CD4-positive, alpha-beta T cell treated with Interleukin-4 for 4 hours (primary cell): ENCODE data around the gene PPP4C.

Experiments used
- DNase-seq: peaks from one replicate; pipeline ENCODE4 v3.0.0-alpha.2; 2020

The PPP4C gene

GRCh38 chr16:30083216-30084055 lies 7.6 kb downstream of the PPP4C start:
- DNase-seq = no peak

GRCh38 chr16:30084096-30084815 lies 8.5 kb downstream of the PPP4C start:
- DNase-seq = no peak

- DNase-seq = no peak
These were observed 9.0 kb downstream of the PPP4C start for GRCh38 chr16:30084816-30085159.

- no peak for DNase-seq
These were observed 9.5 kb downstream of the PPP4C start for GRCh38 chr16:30085247-30085646.

DNA sequence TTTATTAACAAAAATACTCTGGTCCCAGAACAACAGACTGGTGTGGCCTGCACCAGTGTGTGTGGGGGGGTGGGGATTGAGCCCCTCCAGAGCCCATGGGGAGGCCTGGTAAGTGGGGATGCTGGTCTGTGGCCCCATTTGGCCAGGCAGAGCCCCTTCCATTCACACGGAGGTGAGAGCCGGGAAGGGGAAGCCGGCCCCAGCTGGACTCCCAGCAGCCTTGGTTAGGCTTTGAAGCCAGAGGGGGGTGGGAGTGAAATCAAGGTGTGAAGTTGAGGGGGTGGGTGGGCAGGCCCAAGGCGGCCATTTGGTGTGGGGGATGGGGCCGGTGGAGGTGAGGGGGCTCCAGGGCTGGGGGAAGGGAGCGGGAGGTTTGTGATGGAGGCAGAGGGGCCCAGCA lies 10.0 kb downstream of the PPP4C start:
- no peak for DNase-seq

DNA sequence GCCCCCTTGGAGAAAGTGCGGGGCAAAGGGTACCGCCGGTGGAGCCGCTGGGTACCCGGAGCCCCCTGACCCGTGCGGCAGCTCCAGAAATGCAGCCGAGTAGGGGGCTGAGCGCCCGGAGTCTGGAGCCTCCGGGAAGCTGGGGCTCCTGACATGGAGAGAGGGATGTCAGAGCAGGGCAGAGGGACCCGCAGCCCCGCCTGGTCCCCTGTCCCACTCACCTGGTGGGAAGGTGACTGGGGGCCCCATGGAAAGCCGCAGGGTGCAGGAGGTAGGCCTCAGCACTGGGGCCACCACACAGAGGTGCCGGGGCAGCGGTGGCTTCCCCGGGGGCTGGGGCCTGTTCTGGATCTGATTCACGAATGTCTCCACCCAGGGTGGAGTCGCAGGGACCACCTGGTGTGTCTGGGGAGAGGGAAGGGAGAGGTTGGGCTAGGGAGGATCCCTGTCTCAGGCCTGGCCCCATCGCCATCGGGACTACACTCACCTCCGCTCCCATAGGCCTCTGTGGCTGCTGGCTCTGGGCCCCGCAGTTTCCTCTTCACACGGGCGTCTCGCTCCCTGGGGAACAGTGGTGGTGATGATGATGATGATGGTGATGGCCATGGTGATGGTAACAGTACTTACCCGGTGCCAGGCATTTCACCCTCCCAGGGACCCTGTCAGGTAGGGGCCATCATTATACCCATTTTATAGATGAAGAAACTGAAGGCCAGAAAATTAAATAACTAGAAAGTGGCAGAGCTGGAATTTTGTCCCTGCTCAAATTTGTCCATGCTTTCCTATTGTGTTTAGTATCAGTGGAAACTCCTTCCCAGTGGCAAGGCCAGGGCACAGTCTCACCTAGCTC lies 10.7 kb downstream of the PPP4C start:
- DNase-seq = no peak

- DNase-seq = no peak
These were observed 11.5 kb downstream of the PPP4C start for GRCh38 chr16:30087181-30087898.

- no peak for DNase-seq
These were observed 12.5 kb downstream of the PPP4C start for GRCh38 chr16:30088237-30088831.

DNA sequence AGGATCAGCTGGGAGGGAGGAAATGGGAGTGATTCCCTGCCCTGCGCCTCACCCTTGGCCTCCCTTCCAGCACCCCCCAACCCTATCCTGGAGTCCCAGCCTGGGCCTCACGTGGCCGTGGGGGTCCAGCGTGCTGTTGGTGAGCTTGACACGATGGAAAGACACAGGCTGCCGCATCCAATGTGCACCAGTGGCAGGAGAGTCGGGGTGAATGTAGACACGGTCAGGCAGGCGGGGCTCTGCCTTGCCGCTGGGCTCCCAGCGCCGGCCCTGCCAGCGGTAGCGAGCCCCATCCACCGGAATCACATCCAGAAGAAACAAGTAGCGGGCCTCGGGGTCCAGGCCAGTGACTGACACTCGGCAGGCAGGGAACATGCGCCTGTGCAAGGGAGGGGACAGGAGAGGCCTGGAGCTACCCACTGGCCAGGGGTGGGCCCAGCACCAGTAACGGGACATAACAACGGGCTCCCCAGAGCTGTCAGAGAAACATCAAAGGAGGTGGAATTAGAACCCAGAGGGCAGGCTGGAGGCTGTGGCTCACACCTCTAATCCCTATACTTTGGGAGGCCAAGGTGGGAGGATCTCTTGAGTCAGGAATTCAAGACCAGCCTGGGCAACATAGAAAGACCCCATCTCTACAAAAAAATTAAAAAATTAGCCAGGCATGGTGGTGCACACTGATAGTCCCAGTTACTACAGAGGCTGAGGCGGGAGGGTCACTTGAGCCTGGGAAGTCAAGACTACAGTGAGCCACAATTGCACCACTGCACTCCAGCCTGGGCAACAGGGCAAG lies 13.2 kb downstream of the PPP4C start:
- no peak for DNase-seq

GRCh38 chr16:30090610-30091331 lies 15.0 kb downstream of the PPP4C start:
- no peak for DNase-seq

DNA sequence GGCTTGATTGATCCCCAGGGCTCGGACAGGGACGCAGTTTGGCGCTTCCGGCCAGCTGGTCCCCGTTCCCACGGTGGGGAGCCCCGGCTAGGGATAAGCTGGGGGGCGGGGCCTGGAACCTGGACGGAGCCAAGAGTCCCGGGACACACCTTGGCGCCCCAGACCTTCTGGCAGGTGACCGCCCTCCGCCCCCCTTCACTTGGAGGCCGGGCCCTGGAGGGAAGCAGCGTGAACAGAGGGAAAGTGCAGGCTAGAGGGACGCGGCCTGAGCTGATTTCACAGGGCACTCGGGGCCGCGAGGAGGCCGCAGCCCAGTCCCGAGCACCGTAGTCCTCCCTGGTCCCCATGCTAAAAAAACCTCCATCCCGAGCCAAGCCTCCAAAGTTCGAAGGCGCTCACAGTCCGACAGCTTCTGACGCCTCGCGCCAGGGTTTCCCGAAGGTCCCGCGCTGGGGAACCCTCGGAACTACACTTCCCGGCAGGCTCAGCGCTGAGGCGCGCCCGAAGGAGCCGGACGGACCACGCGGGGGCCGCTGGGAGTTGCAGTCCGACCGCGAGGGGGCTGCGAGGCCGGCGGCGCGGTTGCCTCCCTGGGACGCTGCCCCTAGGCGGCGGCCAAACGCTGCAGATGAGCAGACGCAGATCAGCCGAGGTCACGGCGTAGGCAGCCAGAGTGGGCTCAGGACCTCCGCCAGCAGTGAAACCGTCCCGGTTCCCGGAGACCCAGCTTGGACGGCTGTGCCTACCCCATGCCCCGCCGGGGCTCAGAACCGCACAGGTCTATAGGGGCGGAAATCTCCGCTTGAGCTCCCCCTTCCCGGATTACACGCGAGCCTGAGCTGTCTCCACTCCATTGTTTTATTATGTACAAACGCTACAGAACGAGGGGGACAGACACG lies 15.9 kb downstream of the PPP4C start, which contains the start of gene TBX6:
TSS of gene TBX6 (minus strand) at position 451 of the 899 bp plus-strand sequence. CDS start 731 bp downstream, outside the sequence.
- DNase-seq = peak; percentile 91

- peak; percentile 72 for DNase-seq
These were observed 16.7 kb downstream of the PPP4C start for GRCh38 chr16:30092373-30093010.

DNA sequence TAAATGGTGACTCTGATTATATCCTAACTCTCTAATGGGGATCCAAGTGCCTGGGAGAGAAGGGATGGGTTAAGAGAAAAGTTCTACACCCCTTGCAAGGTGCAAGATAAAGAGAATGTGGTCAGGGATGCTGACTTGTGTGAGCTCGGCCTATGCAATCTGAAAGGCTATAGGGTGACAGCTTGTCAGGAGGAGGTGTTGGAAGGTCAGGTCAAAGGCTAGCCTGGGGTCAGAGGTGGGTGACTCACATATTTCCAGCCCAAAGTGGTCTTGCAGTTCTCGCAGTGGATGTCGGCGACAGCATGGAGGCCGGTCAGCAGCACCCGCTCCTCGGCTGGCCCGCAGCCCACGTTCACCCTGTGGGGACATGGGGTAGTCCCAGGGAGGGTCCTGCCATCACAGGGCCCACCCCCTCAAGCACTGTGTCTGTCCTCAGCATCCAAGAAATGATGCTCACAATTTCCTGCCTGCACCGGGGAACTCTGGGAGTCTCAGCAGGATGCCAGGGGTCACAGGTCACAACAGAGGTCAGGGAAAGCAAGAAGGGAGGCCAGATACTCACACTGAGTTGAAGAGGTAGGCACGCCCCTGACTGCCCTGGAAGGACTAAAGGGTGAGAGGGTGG lies 18.9 kb downstream of the PPP4C start:
- DNase-seq = no peak

GRCh38 chr16:30095166-30096078 lies 19.6 kb downstream of the PPP4C start:
- DNase-seq = no peak

GRCh38 chr16:30096105-30096861 lies 20.5 kb downstream of the PPP4C start, which contains the start of gene YPEL3:
Gene YPEL3 (minus strand): TSS chr16:30096213. CDS start chr16:30095482, 731 bp downstream.
- DNase-seq = peak; percentile 88

- DNase-seq = no peak
These were observed 21.2 kb downstream of the PPP4C start for GRCh38 chr16:30096862-30097563.
